PC-3 (cell line): ENCODE data around the gene TAS1R3.

ENCODE experiments used
- EZH2phosphoT487 ChIP-seq: fragments of 300-600 bp; sonication (generic); IDR thresholded peaks from 2 replicates; pipeline ENCODE4 v1.6.1; 2018; ENCODE audit warnings: mild to moderate bottlenecking, antibody characterized with exemption, low read length, borderline replicate concordance
- TF ChIP-seq, protein P1 (sequence below): fragments of 300-600 bp; sonication (generic); conservative IDR thresholded peaks from 2 replicates; pipeline ENCODE4 v1.5.1; 2017; ENCODE audit warnings: antibody characterized with exemption, low read depth, mild to moderate bottlenecking, low read length

- TF ChIP-seq, protein P1, sequence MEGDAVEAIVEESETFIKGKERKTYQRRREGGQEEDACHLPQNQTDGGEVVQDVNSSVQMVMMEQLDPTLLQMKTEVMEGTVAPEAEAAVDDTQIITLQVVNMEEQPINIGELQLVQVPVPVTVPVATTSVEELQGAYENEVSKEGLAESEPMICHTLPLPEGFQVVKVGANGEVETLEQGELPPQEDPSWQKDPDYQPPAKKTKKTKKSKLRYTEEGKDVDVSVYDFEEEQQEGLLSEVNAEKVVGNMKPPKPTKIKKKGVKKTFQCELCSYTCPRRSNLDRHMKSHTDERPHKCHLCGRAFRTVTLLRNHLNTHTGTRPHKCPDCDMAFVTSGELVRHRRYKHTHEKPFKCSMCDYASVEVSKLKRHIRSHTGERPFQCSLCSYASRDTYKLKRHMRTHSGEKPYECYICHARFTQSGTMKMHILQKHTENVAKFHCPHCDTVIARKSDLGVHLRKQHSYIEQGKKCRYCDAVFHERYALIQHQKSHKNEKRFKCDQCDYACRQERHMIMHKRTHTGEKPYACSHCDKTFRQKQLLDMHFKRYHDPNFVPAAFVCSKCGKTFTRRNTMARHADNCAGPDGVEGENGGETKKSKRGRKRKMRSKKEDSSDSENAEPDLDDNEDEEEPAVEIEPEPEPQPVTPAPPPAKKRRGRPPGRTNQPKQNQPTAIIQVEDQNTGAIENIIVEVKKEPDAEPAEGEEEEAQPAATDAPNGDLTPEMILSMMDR, result peak; percentile 36; the same call in 1 of the 2 replicates
- TF ChIP-seq EZH2phosphoT487, result no peak
Observed at GRCh38 chr1:1310109-1310385, 21.0 kb upstream of the TAS1R3 start.
